ENCODE measurements around the gene KCND1.

KCND1 gene

DNA sequence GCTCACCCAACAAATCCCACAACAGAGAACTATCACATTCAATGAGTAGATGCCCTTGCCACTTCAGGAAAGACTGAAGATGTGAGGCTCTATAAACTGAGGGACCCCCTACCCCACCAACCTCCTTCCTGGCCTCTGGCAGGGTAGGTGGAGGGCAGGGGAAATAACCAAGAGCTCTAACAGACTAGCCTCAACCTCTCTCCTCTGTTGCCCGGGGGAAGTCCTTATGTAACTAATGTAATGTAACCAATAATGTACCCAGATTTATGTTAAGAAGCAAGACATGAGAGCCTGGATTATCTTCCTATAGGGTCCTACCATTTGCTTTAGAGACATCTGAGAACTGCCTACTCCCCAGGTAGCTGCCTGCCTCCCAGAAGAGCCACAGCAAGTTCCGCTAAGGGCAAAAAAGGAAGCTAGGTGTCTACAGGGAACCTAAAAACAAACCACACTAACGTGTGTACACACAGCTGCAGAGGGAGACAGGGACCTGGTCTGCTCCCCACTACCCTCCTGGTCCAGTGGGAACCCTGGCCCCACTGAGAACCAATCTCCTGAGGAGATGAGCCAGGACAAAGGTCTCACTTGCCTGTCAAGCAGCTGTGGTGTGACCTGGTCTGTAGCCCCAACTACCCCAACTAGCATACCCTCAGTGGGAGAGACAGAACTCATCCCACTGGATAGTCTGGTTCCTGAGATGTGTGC is 32.0 kb downstream of the KCND1 start:
- Histone ChIP-seq H3K4me1 (ENCODE audit: low read depth, poor library complexity, severe bottlenecking) (peaks cover 93% of the 10 kb centered on the region), H3K4me2 (peak overlapping the region; percentile 100), H3K79me2 (ENCODE audit: insufficient read depth, low read depth) (peaks cover 23% of the 10 kb centered on the region; the same call in 1 of the 2 replicates), H3K4me3 (IDR thresholded peaks at IDR 0.05; ENCODE audit: insufficient read depth, low read depth, low read length) (no peak overlapping the region), H3K9ac (peak overlapping the region; percentile 70), H3K27ac (peak overlapping the region; percentile 98), H4K20me1 (ENCODE audit: insufficient read depth) (no peaks in the 10 kb centered on the region), H3K36me3 (ENCODE audit: insufficient read depth) (no peaks in the 10 kb centered on the region), H3K27me3 (ENCODE audit: insufficient read depth, low read depth) (no peaks in the 10 kb centered on the region), H2AFZ (ENCODE audit: low read depth) (no peak overlapping the region)
- TF ChIP-seq, protein P1, sequence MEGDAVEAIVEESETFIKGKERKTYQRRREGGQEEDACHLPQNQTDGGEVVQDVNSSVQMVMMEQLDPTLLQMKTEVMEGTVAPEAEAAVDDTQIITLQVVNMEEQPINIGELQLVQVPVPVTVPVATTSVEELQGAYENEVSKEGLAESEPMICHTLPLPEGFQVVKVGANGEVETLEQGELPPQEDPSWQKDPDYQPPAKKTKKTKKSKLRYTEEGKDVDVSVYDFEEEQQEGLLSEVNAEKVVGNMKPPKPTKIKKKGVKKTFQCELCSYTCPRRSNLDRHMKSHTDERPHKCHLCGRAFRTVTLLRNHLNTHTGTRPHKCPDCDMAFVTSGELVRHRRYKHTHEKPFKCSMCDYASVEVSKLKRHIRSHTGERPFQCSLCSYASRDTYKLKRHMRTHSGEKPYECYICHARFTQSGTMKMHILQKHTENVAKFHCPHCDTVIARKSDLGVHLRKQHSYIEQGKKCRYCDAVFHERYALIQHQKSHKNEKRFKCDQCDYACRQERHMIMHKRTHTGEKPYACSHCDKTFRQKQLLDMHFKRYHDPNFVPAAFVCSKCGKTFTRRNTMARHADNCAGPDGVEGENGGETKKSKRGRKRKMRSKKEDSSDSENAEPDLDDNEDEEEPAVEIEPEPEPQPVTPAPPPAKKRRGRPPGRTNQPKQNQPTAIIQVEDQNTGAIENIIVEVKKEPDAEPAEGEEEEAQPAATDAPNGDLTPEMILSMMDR (conservative IDR thresholded peaks at IDR 0.05; ENCODE audit: low read depth, low read length): no peak

- H3K79me2 ChIP-seq (ENCODE audit: insufficient read depth, low read depth): peaks cover 15% of the 10 kb centered on the region; the same call in 1 of the 2 replicates
- no peaks in the 10 kb centered on the region for H3K27me3 ChIP-seq (ENCODE audit: insufficient read depth, low read depth)
- H3K27ac ChIP-seq: peak overlapping the region; percentile 98
- H2AFZ ChIP-seq (ENCODE audit: low read depth): no peak overlapping the region
- H3K36me3 ChIP-seq (ENCODE audit: insufficient read depth): no peaks in the 10 kb centered on the region
- H3K4me3 ChIP-seq (IDR thresholded peaks at IDR 0.05; ENCODE audit: insufficient read depth, low read depth, low read length): no peak overlapping the region
- TF ChIP-seq, protein P1 (conservative IDR thresholded peaks at IDR 0.05; ENCODE audit: low read depth, low read length): no peak
- H3K4me1 ChIP-seq (ENCODE audit: low read depth, poor library complexity, severe bottlenecking): peaks cover 93% of the 10 kb centered on the region
- H3K4me2 ChIP-seq: peak overlapping the region; percentile 100
- peak overlapping the region; percentile 70 for H3K9ac ChIP-seq
- no peaks in the 10 kb centered on the region for H4K20me1 ChIP-seq (ENCODE audit: insufficient read depth)
Measured at GRCh38 chrX:48938721-48939425, 32.8 kb downstream of the KCND1 start.

DNA sequence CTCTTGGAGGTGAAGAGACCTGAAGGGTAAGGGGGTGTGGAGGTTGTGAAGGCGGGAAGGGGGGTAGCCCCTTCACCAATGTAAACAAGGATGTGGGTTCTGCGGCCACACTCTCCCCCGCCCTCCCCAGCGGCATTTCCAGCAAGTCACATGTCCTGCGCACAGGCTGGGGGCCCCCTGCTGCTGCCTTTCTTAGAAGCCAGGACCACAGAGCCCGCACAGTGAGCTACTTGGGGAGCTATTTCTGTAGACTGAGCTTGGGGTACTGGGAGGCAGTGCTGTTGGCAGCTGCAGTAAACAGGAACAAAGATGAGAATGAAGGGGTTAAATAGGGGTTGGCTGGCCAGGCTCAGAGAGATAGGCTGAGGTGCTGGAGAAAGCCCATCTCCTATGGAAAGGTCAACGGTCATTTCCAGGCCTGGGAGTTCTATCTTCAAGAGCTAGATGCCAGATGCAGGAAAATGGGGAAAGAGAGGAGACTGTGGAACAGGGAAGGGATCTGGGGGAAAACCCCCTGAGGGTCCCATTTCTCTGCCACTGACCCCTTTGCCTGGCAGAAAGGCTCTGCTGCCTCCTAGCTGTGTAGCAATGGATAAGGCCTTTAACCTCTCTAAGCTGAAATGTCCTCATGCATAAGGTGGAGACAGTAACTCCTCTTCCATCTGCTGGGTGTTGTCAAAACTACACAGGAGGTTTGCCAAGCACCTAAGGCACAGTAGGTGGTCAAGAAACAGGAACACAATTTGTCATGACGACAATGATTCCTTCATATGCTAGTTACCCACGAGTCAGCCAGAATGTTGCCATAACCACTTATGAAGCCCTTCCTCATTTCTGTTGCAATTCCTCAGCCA is 34.4 kb downstream of the KCND1 start:
- H3K79me2 ChIP-seq (ENCODE audit: insufficient read depth, low read depth): peaks cover 12% of the 10 kb centered on the region; the same call in 1 of the 2 replicates
- no peaks in the 10 kb centered on the region for H3K36me3 ChIP-seq (ENCODE audit: insufficient read depth)

More for the DNA sequence above, 34.4 kb downstream of the KCND1 start:
- Histone ChIP-seq H4K20me1 (ENCODE audit: insufficient read depth) (no peaks in the 10 kb centered on the region), H3K4me3 (IDR thresholded peaks at IDR 0.05; ENCODE audit: insufficient read depth, low read depth, low read length) (no peak overlapping the region), H3K4me2 (peak overlapping the region; percentile 100), H3K27ac (peak overlapping the region; percentile 98), H3K9ac (peak overlapping the region; percentile 70), H2AFZ (ENCODE audit: low read depth) (no peak overlapping the region), H3K4me1 (ENCODE audit: low read depth, poor library complexity, severe bottlenecking) (peaks cover 90% of the 10 kb centered on the region), H3K27me3 (ENCODE audit: insufficient read depth, low read depth) (no peaks in the 10 kb centered on the region)
- TF ChIP-seq, protein P1 (conservative IDR thresholded peaks at IDR 0.05; ENCODE audit: low read depth, low read length): peak; percentile 63
